H1 (cell line): ENCODE data around the gene ZFYVE21. TPM values are rescaled to one million over a fixed set of nuclear protein-coding genes. Genes with fewer than 3 reads are reported as not detected.
A peak's percentile ranks its signal among the peaks of the same experiment; 100 is the strongest.

Source experiments
- CTCF ChIA-PET: fragments of 300-600 bp; sonication (Branson Sonifier 250); formaldehyde crosslinking; loops from one replicate; lab custom pipeline; 2021; ENCODE audit not compliant: partially characterized antibody; lab: Charles Lee
- POLR2A ChIA-PET: fragments of 300-600 bp; sonication (Branson Sonifier 250); formaldehyde crosslinking; loops from one replicate; lab custom pipeline; 2021; ENCODE audit warnings: inconsistent platforms; ENCODE audit not compliant: partially characterized antibody; lab: Charles Lee
- DNase-seq, 2 experiments: peaks; one replicate each; pipeline versions ENCODE4 v3.0.0 to v3.0.0-alpha.2; 2010 to 2022; ENCODE audit warnings: low spot score in 2 of 2, low read depth in 1 of 2, mixed read lengths in 1 of 2
- FAIRE-seq: peaks from 2 replicates; lab custom pipeline; 2011; peaks lifted over from hg19 to GRCh38; lab: Jason Lieb, UNC
- H2AFZ ChIP-seq: 2 replicates; pipeline ENCODE4 v1.8.1; 2012; ENCODE audit warnings: low read length, inconsistent platforms
- H2AK5ac ChIP-seq: 2 replicates; pipeline ENCODE4 v1.6.1; 2013; ENCODE audit warnings: low read depth, low read length
- H2BK120ac ChIP-seq: replicated peaks from 2 replicates; pipeline ENCODE3; 2013; ENCODE audit warnings: low read depth, low read length, inconsistent platforms
- H2BK12ac ChIP-seq: 2 replicates; pipeline ENCODE4 v1.6.1; 2013; ENCODE audit warnings: low read depth, low read length
- H2BK15ac ChIP-seq: 2 replicates; pipeline ENCODE4 v1.6.1; 2013; ENCODE audit warnings: low read length
- H2BK20ac ChIP-seq: 2 replicates; pipeline ENCODE4 v1.6.1; 2013; ENCODE audit warnings: low read length
- H2BK5ac ChIP-seq: 2 replicates; pipeline ENCODE4 v1.6.1; 2013; ENCODE audit warnings: low read depth, low read length
- H3K14ac ChIP-seq: 2 replicates; pipeline ENCODE4 v1.6.1; 2013; ENCODE audit warnings: inconsistent platforms; ENCODE audit not compliant: insufficient read length
- H3K18ac ChIP-seq: 2 replicates; pipeline ENCODE4 v1.6.1; 2013; ENCODE audit warnings: low read length; ENCODE audit errors: extremely low read depth
- H3K23ac ChIP-seq: 2 replicates; pipeline ENCODE4 v1.6.1; 2013; ENCODE audit warnings: inconsistent platforms; ENCODE audit not compliant: insufficient read length
- H3K23me2 ChIP-seq: 2 replicates; pipeline ENCODE4 v1.6.1; 2013; ENCODE audit warnings: low read depth, low read length
- H3K27ac ChIP-seq: 2 replicates; pipeline ENCODE4 v1.6.1; 2011; ENCODE audit warnings: low read depth, low read length, inconsistent platforms
- H3K27me3 ChIP-seq, 4 experiments: replicated peaks in 1 of 4; 1 replicate in 1 of 4; 2 replicates in 3 of 4; pipeline versions ENCODE4 v1.6.1 to v1.8.1; 2011 to 2013; ENCODE audit warnings: low read length in 3 of 4, mild to moderate bottlenecking in 3 of 4, inconsistent platforms in 2 of 4, mixed read lengths in 2 of 4, moderate library complexity in 1 of 4; ENCODE audit not compliant: control insufficient read depth in 3 of 4, insufficient read depth in 3 of 4; ENCODE audit errors: extremely low read depth in 1 of 4
- H3K36me3 ChIP-seq, 4 experiments: 2 replicates each; pipeline versions ENCODE4 v1.6.1 to v1.8.1; 2011 to 2013; ENCODE audit warnings: mild to moderate bottlenecking in 4 of 4, low read length in 3 of 4, moderate library complexity in 2 of 4, control low read depth in 1 of 4, inconsistent platforms in 1 of 4; ENCODE audit not compliant: insufficient read depth in 4 of 4, control insufficient read depth in 2 of 4
- H3K4ac ChIP-seq: replicated peaks from 2 replicates; pipeline ENCODE3; 2013; ENCODE audit warnings: low read length, low read depth, mixed read lengths, inconsistent platforms; ENCODE audit not compliant: insufficient read length
- H3K4me1 ChIP-seq, 4 experiments: replicated peaks in 1 of 4; 1 replicate in 1 of 4; 2 replicates in 3 of 4; pipeline versions ENCODE4 v1.6.1 to v1.8.1; 2011 to 2013; ENCODE audit warnings: low read length in 3 of 4, inconsistent platforms in 2 of 4, mixed read lengths in 1 of 4; ENCODE audit not compliant: insufficient read depth in 4 of 4, control insufficient read depth in 3 of 4
- H3K4me2 ChIP-seq, 2 experiments: 2 replicates each; pipeline versions ENCODE4 v1.6.1 to v1.8.1; 2011 to 2013; ENCODE audit warnings: low read depth in 2 of 2, low read length in 2 of 2, control low read depth in 1 of 2, inconsistent platforms in 1 of 2, mild to moderate bottlenecking in 1 of 2; ENCODE audit not compliant: insufficient read depth in 1 of 2
- H3K4me3 ChIP-seq, 4 experiments: fragments of 200-600, 300-600 bp in 1 of 4; sonication (generic), shearing (Covaris generic), sonication (Bioruptor Twin) in 1 of 4; 2 replicates each; pipeline versions ENCODE4 v1.5.1 to v1.8.1; 2011 to 2016; ENCODE audit warnings: low read length in 4 of 4, low read depth in 3 of 4, control low read depth in 2 of 4, inconsistent platforms in 2 of 4, mild to moderate bottlenecking in 2 of 4, mixed read lengths in 1 of 4, moderate library complexity in 1 of 4; ENCODE audit not compliant: insufficient read depth in 2 of 4; ENCODE audit errors: extremely low read depth in 1 of 4
- H3K56ac ChIP-seq: replicated peaks from 2 replicates; pipeline ENCODE3; 2013; ENCODE audit warnings: low read depth, mild to moderate bottlenecking, mixed read lengths, low read length, inconsistent platforms; ENCODE audit not compliant: insufficient read length
- H3K79me1 ChIP-seq: 2 replicates; pipeline ENCODE4 v1.6.1; 2013; ENCODE audit warnings: low read depth, low read length, control low read depth
- H3K79me2 ChIP-seq, 2 experiments: 2 replicates each; pipeline versions ENCODE4 v1.6.1 to v1.8.1; 2012 to 2013; ENCODE audit warnings: low read length in 2 of 2, mild to moderate bottlenecking in 2 of 2, inconsistent platforms in 1 of 2; ENCODE audit not compliant: insufficient read depth in 2 of 2, control insufficient read depth in 1 of 2
- H3K9ac ChIP-seq, 4 experiments: replicated peaks in 1 of 4; 1 replicate in 1 of 4; 2 replicates in 3 of 4; pipeline versions ENCODE4 v1.6.1 to v1.8.1; 2011 to 2013; ENCODE audit warnings: low read depth in 3 of 4, low read length in 3 of 4, control low read depth in 2 of 4, mild to moderate bottlenecking in 2 of 4, moderate library complexity in 2 of 4, inconsistent platforms in 1 of 4; ENCODE audit errors: extremely low read depth in 1 of 4
- H3K9me3 ChIP-seq, 2 experiments: 2 replicates each; pipeline versions ENCODE4 v1.6.1 to v1.8.1; 2012 to 2013; ENCODE audit warnings: mild to moderate bottlenecking in 2 of 2, moderate library complexity in 2 of 2, control low read depth in 1 of 2, inconsistent platforms in 1 of 2, low read depth in 1 of 2, low read length in 1 of 2, mixed read lengths in 1 of 2; ENCODE audit not compliant: insufficient read depth in 2 of 2
- H4K20me1 ChIP-seq, 2 experiments: replicated peaks in 1 of 2; 2 replicates each; pipeline versions ENCODE3 to v1.8.1; 2011 to 2013; ENCODE audit warnings: inconsistent platforms in 2 of 2, low read length in 2 of 2, mild to moderate bottlenecking in 1 of 2; ENCODE audit not compliant: insufficient read depth in 2 of 2, control insufficient read depth in 1 of 2
- H4K5ac ChIP-seq: 2 replicates; pipeline ENCODE4 v1.6.1; 2013; ENCODE audit warnings: low read length, low read depth, mixed read lengths, inconsistent platforms; ENCODE audit not compliant: insufficient read length
- H4K8ac ChIP-seq: 2 replicates; pipeline ENCODE4 v1.8.0; 2013; ENCODE audit warnings: mild to moderate bottlenecking, moderate library complexity, low read length, inconsistent platforms; ENCODE audit not compliant: insufficient read depth; ENCODE audit errors: extremely low read depth
- H4K91ac ChIP-seq: replicated peaks from 2 replicates; pipeline ENCODE3; 2013; ENCODE audit warnings: low read length, mixed read lengths, inconsistent platforms; ENCODE audit not compliant: insufficient read length
- BACH1 ChIP-seq: IDR thresholded peaks from 2 replicates; pipeline ENCODE4 v1.6.1; 2012; ENCODE audit warnings: low read length, improper control_type of control experiment
- POLR2A ChIP-seq, 2 experiments: IDR thresholded peaks; 1 replicate in 1 of 2; 2 replicates in 1 of 2; pipeline ENCODE4 v1.6.1; 2011; ENCODE audit warnings: low read depth in 2 of 2, low read length in 2 of 2, mild to moderate bottlenecking in 2 of 2; ENCODE audit errors: control extremely low read depth in 1 of 2
- POLR2AphosphoS5 ChIP-seq: IDR thresholded peaks from 2 replicates; pipeline ENCODE4 v1.6.1; 2011; ENCODE audit warnings: low read depth, low read length
- SP1 ChIP-seq: IDR thresholded peaks from 2 replicates; pipeline ENCODE4 v1.6.1; 2011; ENCODE audit warnings: low read depth, low read length
- WGBS, 2 experiments: shearing (Covaris generic) in 1 of 2; methylation state at CpG; one replicate each; pipeline versions ENCODE4 v1.1.6 to v1.1.7; 2013 to 2015; ENCODE audit warnings: low lambda C conversion rate in 2 of 2, mixed read lengths in 2 of 2, inconsistent platforms in 1 of 2, low coverage in 1 of 2, missing lambda C conversion rate in 1 of 2; ENCODE audit not compliant: insufficient replicate concordance in 2 of 2, insufficient coverage in 1 of 2, insufficient read length in 1 of 2; ENCODE audit errors: extremely low coverage in 1 of 2, missing lambda C conversion rate in 1 of 2; 5-methylcytosine and 5-hydroxymethylcytosine counted together
- polyA plus RNA-seq, 7 experiments: library from polyadenylated mRNA; depleted of rRNA in 3 of 7; stranded (reverse) in 5 of 7; unstranded in 2 of 7; fragments of >200 nt in 5 of 7; fragments of 200-250 nt in 2 of 7; gene quantifications; 1 replicate in 5 of 7; 2 replicates in 1 of 7; 4 replicates in 1 of 7; pipeline versions ENCODE4 v1.2.1 to v1.2.3, GENCODE V29; 2011 to 2013; ENCODE audit warnings: missing spikeins in 2 of 7, mixed read lengths in 2 of 7
- total RNA-seq: library from RNA; stranded (reverse); fragmentation: NEBNext Ultra II Directional; extraction: Animal tissue kit (Norgen Biotek cat#: 25700); gene quantifications from 2 replicates; pipeline ENCODE4 v1.2.1, GENCODE V29; 2021

Gene ZFYVE21
- total and polyA plus RNA-seq, 2 of the 8 experiments (the other 6 are each of a cell fraction or from before 2014, with no cell fraction given): 53.4 to 127 TPM

DNA sequence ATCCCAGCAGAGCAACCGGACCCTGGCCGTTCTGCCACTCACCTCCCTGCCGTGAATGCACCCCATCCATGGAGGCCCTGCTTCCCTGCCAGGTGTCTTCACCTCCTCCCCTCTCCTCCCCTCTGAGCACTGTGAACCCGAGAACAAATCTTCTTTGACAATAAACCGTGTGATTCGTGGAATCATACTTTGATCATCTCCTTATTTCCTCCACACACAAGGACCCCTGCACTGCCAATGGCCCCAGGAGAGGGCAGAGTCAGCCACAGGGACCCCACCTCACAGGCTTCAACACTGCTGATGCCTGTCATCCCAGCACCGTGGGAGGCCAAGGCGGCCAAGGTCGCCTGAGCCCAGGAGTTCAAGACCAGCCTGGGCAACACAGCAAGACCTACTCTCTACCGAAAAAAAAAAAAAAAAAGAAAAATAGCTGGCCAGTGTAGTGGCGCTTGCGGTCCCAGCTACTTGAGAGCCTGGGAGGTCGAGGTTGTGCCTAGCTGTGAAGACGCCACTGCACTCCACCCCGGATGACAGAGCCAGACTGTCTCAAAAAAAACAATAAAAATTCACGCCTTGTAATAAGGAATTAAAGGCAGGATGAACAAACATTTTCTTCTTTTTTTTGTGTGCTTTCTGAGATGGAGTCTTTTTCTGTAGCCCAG lies 1.4 kb upstream of the ZFYVE21 start:
- Histone ChIP-seq H4K5ac (no peak overlapping the region), H3K23ac (no peak overlapping the region), H2AFZ (no peak overlapping the region), H3K23me2 (peaks cover 4% of the 10 kb centered on the region; the same call in 1 of the 2 replicates), H3K27ac (no peak overlapping the region), H3K4ac (peak overlapping the region; percentile 54), H2BK12ac (no peak overlapping the region), H3K56ac (no peak overlapping the region), H3K18ac (no peak overlapping the region), H2AK5ac (no peak overlapping the region), H4K8ac (no peak overlapping the region), H3K4me2 (peak overlapping the region; percentile 55 to 72), H3K9me3 (no peaks in the 10 kb centered on the region), H3K36me3 (peaks cover 0 to 15% (median 6%) of the 10 kb centered on the region in 4 experiments; a peak in 5 of 8 replicates), H4K20me1 (peaks cover 14 to 45% of the 10 kb centered on the region in 2 experiments), H3K79me2 (peaks cover 0 to 42% of the 10 kb centered on the region in 2 experiments; a peak in 3 of 4 replicates), H3K14ac (no peak overlapping the region), H2BK20ac (no peak overlapping the region), H3K9ac (no peak overlapping the region; a peak in 5 of 7 replicates), H3K27me3 (no peaks in the 10 kb centered on the region), H3K79me1 (peaks cover 20% of the 10 kb centered on the region), H2BK15ac (no peak overlapping the region), H2BK120ac (no peak overlapping the region), H2BK5ac (no peak overlapping the region), H3K4me1 (peaks cover 0 to 17% (median 8%) of the 10 kb centered on the region in 4 experiments; a peak in 6 of 7 replicates), H4K91ac (no peak overlapping the region), H3K4me3 (peak overlapping the region; percentile 26 to 86 (median 72))
- FAIRE-seq: no peak
- CTCF ChIA-PET: interaction anchor here (0.6 to 1.9 kb wide), 3 partner anchors 15 to 195 kb away, joined by 3 to 8 read pairs (median 3); no protein-coding TSS in a partner anchor
- WGBS, 2 experiments: 81% methylated on average over 15 of the region's 16 CpGs; no CpG with 5 or more reads in 1 of the 2 experiments
- POLR2A ChIA-PET: interaction anchor here (0.8 to 2.0 kb wide), 4 partner anchors 12 to 21 kb away, joined by 3 to 8 read pairs (median 6); no protein-coding TSS in a partner anchor
- DNase-seq: no peak
- no peak for TF ChIP-seq SP1
- no peak for TF ChIP-seq BACH1
- peak; percentile 29; the same call in 1 of the 2 replicates for TF ChIP-seq POLR2AphosphoS5
- 0 out of 3 replicates have a peak, but pooled peaks of 1 of the 2 experiments have one; percentile 2 for TF ChIP-seq POLR2A (IDR thresholded peaks at IDR 0.05; ENCODE audit: control extremely low read depth in 1 of 2, low read depth in 2 of 2, low read length in 2 of 2)
